Astrocyte of the cerebellum (primary cell): ENCODE data around the gene INPP5K.
"Not testable (repeated sequence)": the region's sequence is repeated elsewhere in the genome, so short reads cannot be mapped to it uniquely, and the experiment has no call there.

Source experiments
- DNase-seq: peaks from one replicate; pipeline ENCODE4 v3.0.0-alpha.2; 2011; ENCODE audit warnings: low read depth
- H3K4me3 ChIP-seq: 2 replicates; pipeline ENCODE4 v1.5.1; 2011; ENCODE audit warnings: mild to moderate bottlenecking, low read depth, low read length, moderate library complexity
- CTCF ChIP-seq: IDR thresholded peaks from 2 replicates; pipeline ENCODE4 v1.5.1; 2012; ENCODE audit warnings: low read length, low read depth, moderate library complexity, mild to moderate bottlenecking; ENCODE audit errors: missing control alignments
- in situ Hi-C: cut with HindIII; loops from 2 replicates; pipeline ENCODE4 v1.10.0; 2017; ENCODE audit warnings: low sequenced_read_pairs

INPP5K gene

GRCh38 chr17:1518410-1518809 is 2.0 kb upstream of the INPP5K start:
- no peak for TF ChIP-seq CTCF
- H3K4me3 ChIP-seq: no peak overlapping the region
- in situ Hi-C loops: no loop called here
- no peak for DNase-seq

- TF ChIP-seq CTCF: peak; percentile 71
- in situ Hi-C loops: no loop called here
- DNase-seq: peak; percentile 86
- H3K4me3 ChIP-seq: peak overlapping the region; percentile 77
These were observed 598 bp downstream of the INPP5K start for GRCh38 chr17:1515640-1516387.

- in situ Hi-C loops: no loop called here
- no peak for DNase-seq
- no peak overlapping the region for H3K4me3 ChIP-seq
- no peak for TF ChIP-seq CTCF
These were observed 4.1 kb downstream of the INPP5K start for GRCh38 chr17:1512351-1512750.

- TF ChIP-seq CTCF: no peak
- in situ Hi-C loops: no loop called here
- DNase-seq: no peak
- no peak overlapping the region for H3K4me3 ChIP-seq
These were observed 4.6 kb downstream of the INPP5K start for GRCh38 chr17:1511756-1512321.

- H3K4me3 ChIP-seq: no peak overlapping the region
- in situ Hi-C loops: no loop called here
- TF ChIP-seq CTCF: no peak
- DNase-seq: no peak
These were observed 5.1 kb downstream of the INPP5K start for GRCh38 chr17:1511290-1511689.

- DNase-seq: no peak
- TF ChIP-seq CTCF: no peak
- no peak overlapping the region for H3K4me3 ChIP-seq
- in situ Hi-C loops: loop anchor here (5.0 kb wide), 2 partner anchors 62 to 132 kb away; no protein-coding TSS in a partner anchor
These were observed 7.0 kb downstream of the INPP5K start for GRCh38 chr17:1509290-1509881.

- DNase-seq, H3K4me3 ChIP-seq: not testable (repeated sequence)
- in situ Hi-C loops: loop anchor here (5.0 kb wide), 2 partner anchors 61 to 131 kb away; no protein-coding TSS in a partner anchor
These were observed 7.7 kb downstream of the INPP5K start for GRCh38 chr17:1508709-1509108.
